ENCODE results near the gene NPBWR2.

Gene NPBWR2

GRCh38 chr20:64083378-64083803, 24.0 kb downstream of the NPBWR2 start:
- DNase-seq, result peak; percentile 60

GRCh38 chr20:64082820-64083377, 24.5 kb downstream of the NPBWR2 start:
- no peak for DNase-seq

DNA sequence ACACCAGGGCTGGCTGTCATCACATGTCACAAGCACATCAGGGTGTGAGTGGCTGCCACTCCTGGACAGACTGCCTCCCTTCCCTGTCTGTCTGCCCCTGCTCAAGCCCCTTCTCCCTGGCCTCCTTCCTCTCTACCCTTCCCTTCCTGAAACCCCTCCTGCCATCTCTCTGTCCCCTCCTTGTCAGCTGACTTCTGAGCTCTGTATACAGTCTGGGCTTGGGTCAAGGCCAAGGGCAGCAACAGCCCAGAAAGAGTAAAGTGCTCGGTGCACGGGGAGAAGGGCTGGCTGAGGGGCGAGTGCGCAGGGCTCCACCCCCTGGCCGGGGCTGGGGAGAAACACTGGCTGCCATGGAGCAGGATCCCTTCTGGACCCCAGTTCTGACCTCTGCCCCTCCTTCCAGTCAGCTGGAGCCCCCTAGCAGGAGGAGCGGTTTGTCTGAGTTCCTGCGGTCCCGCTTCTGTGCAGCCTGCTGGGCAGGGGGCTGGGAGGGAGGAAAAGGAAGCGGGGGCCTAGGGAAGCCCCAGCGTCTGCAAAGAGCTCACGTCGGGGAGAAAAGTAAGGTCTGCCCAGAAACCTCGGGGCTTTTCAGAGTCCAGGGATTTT, 25.1 kb downstream of the NPBWR2 start:
- no peak for DNase-seq

GRCh38 chr20:64081624-64081964, 25.8 kb downstream of the NPBWR2 start:
- no peak for DNase-seq

DNA sequence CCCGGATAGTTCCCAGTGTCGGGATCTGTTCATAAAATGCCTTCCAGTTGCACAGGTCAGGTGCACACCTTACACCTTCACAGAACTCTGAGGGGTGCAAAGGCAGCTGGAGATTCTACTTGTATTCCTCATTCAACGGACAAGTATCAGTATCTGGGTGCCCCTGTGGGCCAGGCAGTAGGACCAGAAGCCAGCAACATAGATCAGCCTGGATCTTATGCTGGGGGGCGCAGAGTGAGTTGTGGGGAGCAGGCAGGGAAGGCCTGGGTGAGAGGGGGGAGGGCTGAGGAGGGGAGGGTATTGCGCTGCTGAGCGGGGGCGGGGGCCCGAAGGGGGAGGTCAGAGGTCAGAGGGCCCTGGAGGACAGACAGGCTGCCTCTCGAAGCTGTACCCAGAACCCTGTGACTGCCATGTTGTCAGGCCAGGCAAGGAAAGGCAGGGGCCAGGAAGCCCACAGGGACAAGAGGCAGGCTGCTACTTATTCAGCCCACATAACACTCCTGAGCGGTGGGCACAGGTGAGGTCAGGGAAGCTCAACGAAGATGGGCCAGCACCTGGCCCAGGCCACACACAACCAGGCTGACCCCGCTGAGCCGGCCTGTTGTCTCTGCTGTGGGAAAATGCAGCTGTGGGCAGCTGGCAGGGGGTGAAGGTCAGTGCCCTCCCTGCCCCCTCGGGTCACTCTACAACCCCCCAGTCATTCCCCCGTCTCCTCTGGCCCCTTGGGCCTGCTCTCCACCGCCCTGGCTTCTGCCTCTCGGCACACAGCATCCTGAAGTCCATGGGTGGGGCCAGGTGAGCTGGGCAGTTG, 26.3 kb downstream of the NPBWR2 start:
- no peak for DNase-seq

DNA sequence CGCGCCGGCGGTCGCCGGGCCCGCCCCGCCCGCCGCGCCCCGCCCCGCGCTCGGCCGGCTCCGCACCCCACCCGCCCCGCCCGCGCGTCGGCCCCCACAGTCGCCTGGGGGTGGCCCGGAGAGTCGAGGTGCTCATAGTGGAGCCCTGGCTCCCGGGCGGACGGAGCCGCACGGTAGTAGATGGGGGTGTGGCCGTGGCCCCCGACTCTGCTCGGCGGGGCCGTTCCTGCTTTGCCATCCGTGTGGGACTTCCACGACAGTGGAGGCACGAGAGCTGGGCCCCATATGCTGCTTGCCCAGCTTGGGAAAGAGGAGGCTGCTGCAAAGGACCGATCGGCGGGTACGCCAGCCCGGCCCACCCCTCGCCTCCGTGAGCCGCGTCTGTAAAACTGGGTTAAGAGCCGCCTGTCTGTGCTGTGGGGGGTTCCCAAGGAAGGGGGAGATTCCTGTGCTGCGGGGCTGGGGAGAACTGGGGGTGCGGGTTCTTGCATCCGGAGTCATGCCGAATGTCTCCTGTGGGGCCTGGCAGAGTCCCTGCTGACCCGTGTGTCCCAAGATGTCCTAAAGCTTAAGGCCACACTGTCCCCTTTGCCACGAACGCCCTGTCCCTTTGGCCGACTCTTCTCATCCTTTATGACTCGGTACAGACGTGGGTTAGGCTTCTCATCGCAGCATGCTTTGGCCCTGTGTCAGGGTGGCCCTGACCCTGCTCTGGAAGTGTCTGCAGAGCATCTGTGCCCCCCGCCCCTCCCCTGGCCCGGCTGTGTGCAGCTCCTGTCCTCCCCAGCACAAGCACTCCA, 27.2 kb downstream of the NPBWR2 start, which contains the start of gene OPRL1:
Gene OPRL1, plus strand, starts transcription at position 70 of the 800 bp plus-strand sequence. CDS start 12,639 bp downstream, outside the sequence.
- DNase-seq, result no peak

DNA sequence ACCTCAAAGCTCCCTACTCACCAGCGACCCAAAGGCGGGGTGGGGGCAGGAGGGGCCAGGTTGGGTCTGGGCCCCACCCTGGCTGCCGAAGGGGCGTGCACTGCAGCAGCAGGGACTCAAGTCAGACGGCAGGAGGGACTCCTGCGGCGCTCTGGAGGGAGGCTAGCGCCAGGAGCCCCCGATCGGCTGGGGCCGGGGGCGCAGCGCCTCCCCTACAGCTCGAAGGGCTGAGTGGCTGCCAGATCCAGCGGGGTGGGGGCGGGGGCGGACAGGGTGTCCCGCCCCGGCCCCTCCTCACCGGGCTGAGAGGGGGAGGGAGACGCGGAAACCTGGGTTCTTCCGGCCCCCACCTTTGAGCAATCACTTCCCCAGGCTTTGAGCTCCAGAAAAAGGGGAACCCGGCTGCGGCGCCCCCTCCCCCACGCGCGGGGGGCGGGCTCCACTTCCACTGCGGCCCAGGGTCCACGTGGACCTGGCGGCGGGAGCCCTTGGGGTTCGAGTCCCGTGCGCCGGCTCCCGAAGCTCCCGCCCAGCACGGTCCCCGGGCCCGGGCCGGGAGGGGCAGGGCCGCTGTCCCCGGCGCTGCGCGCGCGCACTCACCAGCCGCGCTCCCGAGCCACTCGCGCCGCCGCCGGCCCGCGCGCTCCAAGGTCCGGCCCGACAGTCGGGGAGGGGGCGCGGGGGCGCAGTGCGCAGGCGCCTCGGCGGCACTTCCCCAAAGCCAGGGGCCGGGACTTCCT, 27.9 kb downstream of the NPBWR2 start, which contains the start of gene RGS19:
Gene RGS19, minus strand, starts transcription at position 246 of the 740 bp plus-strand sequence. CDS start 2,632 bp downstream, outside the sequence.
- peak; percentile 22 for DNase-seq

DNA sequence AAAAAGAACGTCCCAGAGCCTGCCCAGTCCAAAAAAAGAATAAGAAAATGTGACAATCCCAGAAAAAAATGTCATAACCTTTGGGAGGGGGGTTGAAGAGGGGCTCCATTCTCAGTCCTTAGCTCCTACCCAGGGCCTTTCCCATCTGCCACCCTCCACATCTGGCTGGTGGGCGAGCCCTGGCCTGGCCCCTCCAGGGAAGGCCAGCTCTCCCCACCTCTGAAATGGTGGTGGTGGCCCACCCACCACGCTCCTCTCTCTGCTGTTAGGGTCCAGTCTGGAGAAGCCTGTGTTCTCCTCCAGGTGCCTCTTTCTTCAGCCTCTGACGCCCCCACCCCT, 28.5 kb downstream of the NPBWR2 start:
- DNase-seq, result no peak

DNA sequence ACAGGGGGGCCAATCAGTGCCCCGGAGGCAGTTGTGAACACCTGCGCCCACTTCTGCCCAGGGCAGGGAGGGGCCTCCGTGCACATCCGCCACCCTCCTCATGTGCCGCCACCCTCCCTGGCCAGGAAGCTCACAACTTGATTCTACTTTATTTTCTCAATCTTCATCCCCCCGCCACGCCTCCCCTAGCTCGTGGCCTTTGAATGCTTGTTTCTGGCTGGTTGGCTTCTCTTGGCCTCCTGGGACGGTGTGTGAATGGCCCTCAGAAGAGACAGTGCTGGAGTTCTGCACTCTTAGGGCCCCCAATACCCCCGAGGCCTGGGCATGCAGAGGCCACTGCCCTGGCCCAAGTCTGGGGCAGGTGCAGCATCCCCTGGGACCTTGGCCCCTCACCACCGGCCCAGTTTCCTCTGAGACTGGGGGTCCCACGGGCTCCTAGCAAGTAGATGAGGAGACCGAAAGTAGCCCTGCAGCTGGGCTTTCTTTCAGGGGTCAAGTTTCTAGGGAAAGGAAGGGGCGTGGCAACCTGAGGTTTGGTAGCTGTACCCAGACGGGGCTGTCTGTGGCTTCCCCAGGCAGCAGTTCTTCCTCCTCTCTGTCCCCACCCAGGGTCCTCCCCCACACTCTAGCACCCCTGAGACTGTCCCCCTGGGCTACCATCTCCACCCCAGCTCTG, 29.4 kb downstream of the NPBWR2 start:
- DNase-seq, result no peak

DNA sequence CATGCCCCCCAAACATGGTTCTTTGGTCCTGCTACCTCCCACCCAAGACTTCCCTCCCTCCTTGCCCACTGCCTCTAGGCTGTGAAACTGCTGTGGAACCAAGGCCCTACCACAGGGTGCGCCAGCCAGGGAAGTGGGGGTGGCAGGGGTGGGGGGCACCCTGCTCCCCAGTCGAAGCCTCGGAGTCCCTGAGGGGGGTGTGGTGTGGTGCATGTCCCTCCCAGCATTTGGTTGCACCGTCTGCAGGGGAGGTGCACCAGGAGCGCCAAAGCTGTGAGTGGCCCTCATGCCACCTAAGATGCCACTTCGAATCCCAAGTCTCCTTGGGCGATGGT, 29.9 kb downstream of the NPBWR2 start:
- no peak for DNase-seq

DNA sequence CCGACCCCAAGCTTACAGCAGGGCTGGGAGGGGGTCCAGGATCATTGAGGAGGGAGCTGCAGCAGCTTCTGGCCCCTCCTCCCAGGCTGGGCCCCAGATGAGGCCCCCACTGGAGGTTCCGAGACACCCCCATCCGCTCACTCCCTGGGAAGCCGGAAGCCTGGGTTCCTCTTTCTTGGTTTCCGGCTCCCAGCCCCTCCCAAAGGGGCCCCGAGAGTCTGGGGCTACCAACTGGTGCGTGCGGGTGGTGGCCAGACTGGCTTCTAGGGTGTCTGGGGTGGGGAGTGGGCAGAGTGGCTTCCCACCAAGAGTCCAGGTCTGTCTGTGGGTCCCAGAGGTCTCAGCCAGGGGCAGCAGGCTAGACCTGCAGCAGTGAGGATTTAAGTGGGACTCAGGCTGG, 30.3 kb downstream of the NPBWR2 start:
- DNase-seq, result no peak

GRCh38 chr20:64076061-64076997, 31.0 kb downstream of the NPBWR2 start:
- no peak for DNase-seq

- DNase-seq, result no peak
Observed at GRCh38 chr20:64075556-64075955, 31.8 kb downstream of the NPBWR2 start.

- no peak for DNase-seq
Observed at GRCh38 chr20:64074963-64075362, 32.4 kb downstream of the NPBWR2 start.

GRCh38 chr20:64074184-64074789, 33.1 kb downstream of the NPBWR2 start:
- DNase-seq, result no peak

- DNase-seq, result no peak
Observed at GRCh38 chr20:64073476-64074183, 33.7 kb downstream of the NPBWR2 start.

- DNase-seq, result no peak
Observed at GRCh38 chr20:64072498-64073063, 34.8 kb downstream of the NPBWR2 start.

DNA sequence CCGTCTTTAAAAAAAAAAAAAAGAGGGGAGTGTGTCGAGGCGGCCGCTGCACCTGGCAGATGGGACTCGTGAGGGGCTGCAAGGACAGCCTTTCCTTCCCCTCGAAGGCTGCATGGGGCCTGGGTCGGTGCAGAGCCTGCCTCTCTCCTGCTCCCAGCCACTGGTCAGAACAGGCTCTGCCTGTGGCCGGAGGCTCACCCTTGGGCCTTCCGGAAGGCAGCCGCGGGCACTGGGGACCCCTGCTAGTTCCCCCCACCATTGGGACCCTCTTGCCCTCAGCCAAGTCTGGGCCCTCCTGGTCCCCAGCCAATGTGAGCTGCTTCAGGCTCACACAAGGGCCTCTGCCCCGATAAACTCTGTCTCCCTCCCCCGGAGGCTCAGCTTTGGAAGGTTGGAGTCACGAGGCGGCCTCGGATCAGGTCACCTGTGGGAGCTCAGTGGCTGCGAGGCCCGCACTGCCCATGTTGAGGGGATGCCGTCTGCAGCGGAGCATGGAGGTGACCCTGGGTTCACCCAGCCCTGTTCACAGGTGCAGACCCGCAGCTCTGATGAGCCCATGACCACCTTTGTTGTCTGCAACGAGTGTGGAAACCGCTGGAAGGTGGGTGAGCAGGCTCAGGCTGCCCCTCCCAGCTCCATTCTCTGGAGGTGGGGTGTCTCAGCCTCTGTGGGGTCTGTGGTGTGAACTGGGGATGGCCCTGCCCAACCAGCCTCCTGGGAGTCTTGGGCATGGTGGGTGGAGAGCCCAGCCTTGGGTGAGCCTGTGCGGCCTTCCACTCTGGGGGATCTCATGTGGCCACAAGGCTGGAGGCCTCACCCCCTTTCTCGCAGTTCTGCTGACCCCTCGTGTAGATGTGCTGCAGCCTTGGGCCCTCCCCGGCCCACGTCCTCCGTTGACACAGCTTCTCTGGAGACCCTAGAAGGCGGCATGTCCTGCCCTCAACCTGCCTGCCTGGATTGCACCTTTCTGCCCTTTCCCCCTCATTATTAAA, 35.7 kb downstream of the NPBWR2 start:
- no peak for DNase-seq
